Measurements from ENCODE around the gene GABPB1. TPM values are rescaled to one million over a fixed set of nuclear protein-coding genes. Genes with fewer than 3 reads are reported as not detected.

GABPB1 gene
- total and polyA plus RNA-seq, 9 donors, result 7.0 to 21.9 (median 15.1) TPM

- no peak for DNase-seq
- Histone ChIP-seq H3K4me3 (no peak overlapping the region), H3K27me3 (no peaks in the 10 kb centered on the region), H3K4me1 (ENCODE audit: insufficient read depth) (peaks cover 1% of the 10 kb centered on the region), H3K36me3 (no peaks in the 10 kb centered on the region), H3K27ac (peak overlapping the region in 1 of 2 donors; percentile 46), H3K9me3 (no peaks in the 10 kb centered on the region)
- intact Hi-C loops (cut with DNase I), result no loop called here
- WGBS, 3 donors, result 87 to 92% (median 92%) methylated on average over 3 of the region's 3 CpGs
- TF ChIP-seq EP300 (IDR thresholded peaks at IDR 0.05) (no peak), POLR2A (IDR thresholded peaks at IDR 0.05) (no peak)
- TF ChIP-seq, protein P1, sequence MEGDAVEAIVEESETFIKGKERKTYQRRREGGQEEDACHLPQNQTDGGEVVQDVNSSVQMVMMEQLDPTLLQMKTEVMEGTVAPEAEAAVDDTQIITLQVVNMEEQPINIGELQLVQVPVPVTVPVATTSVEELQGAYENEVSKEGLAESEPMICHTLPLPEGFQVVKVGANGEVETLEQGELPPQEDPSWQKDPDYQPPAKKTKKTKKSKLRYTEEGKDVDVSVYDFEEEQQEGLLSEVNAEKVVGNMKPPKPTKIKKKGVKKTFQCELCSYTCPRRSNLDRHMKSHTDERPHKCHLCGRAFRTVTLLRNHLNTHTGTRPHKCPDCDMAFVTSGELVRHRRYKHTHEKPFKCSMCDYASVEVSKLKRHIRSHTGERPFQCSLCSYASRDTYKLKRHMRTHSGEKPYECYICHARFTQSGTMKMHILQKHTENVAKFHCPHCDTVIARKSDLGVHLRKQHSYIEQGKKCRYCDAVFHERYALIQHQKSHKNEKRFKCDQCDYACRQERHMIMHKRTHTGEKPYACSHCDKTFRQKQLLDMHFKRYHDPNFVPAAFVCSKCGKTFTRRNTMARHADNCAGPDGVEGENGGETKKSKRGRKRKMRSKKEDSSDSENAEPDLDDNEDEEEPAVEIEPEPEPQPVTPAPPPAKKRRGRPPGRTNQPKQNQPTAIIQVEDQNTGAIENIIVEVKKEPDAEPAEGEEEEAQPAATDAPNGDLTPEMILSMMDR (IDR thresholded peaks at IDR 0.05), result no peak
These were observed 126.1 kb downstream of the GABPB1 start for GRCh38 chr15:50228866-50229265.

DNA sequence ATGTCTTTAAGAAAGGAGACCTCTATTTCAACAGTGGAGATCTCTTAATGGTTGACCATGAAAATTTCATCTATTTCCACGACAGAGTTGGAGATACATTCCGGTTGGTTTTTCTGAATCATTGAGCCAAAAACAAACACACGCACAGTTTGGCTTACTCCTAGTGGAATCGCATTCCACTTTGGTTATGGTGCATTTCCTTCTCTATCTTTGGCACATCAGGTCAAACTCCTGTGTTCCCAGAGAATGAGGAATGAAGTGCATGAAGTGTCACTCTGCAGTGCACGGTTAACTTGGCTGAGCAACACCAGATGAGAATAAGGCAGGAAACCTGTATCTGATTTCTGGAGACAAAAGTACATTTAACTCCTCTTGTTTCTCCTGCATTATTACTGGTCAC is 127.9 kb downstream of the GABPB1 start:
- TF ChIP-seq POLR2A (IDR thresholded peaks at IDR 0.05) (no peak), EP300 (IDR thresholded peaks at IDR 0.05) (no peak)
- TF ChIP-seq, protein P1 (IDR thresholded peaks at IDR 0.05), result no peak
- Histone ChIP-seq H3K9me3 (no peaks in the 10 kb centered on the region), H3K27ac (no peak overlapping the region), H3K27me3 (no peaks in the 10 kb centered on the region), H3K4me3 (no peak overlapping the region), H3K4me1 (ENCODE audit: insufficient read depth) (peaks cover 1% of the 10 kb centered on the region), H3K36me3 (no peaks in the 10 kb centered on the region)
- WGBS, 3 donors, result 50 to 63% (median 60%) methylated on average over 5 of the region's 5 CpGs
- intact Hi-C loops (cut with DNase I), result no loop called here
- DNase-seq, result no peak

- TF ChIP-seq EP300 (IDR thresholded peaks at IDR 0.05) (no peak), POLR2A (IDR thresholded peaks at IDR 0.05) (no peak)
- TF ChIP-seq, protein P1 (IDR thresholded peaks at IDR 0.05), result no peak
- H3K36me3 ChIP-seq, result no peaks in the 10 kb centered on the region
- no peak overlapping the region for H3K27ac ChIP-seq
- H3K4me1 ChIP-seq (ENCODE audit: insufficient read depth), result peaks cover 1% of the 10 kb centered on the region
- no peaks in the 10 kb centered on the region for H3K9me3 ChIP-seq
- no peak for DNase-seq
- H3K27me3 ChIP-seq, result no peaks in the 10 kb centered on the region
- WGBS, 3 donors, result 96 to 98% (median 96%) methylated on average over 3 of the region's 3 CpGs
- no peak overlapping the region for H3K4me3 ChIP-seq
- intact Hi-C loops (cut with DNase I), result no loop called here
These were observed 129.1 kb downstream of the GABPB1 start for GRCh38 chr15:50225938-50226337.

Small RNA genes lying within 50 kb of the gene (small RNA-seq; reads per million reads assigned to genes)
- gene RNU6-94P, result not detected

Other genes with a start within 250 kb of the GABPB1 start
- gene ATP8B4, start 236.0 kb downstream of the GABPB1 start, total RNA-seq, result 10 to 100 TPM in 2 of 7 donors, 1 to 10 TPM in 5; 3.7 to 14.4 (median 6.4) TPM
- gene ATP8B4, start 236.0 kb downstream of the GABPB1 start, polyA plus RNA-seq, result 10 to 100 TPM in 1 of 2 donors, 1 to 10 TPM in 1; 8.7 to 11.3 TPM
- gene SLC27A2, start 173.0 kb downstream of the GABPB1 start, total RNA-seq, result 1 to 10 TPM in 1 of 7 donors, under 1 TPM in 4, not detected in 2; 0.20 to 4.7 (median 0.47) TPM
- under 1 TPM; 0.10 to 0.82 TPM for gene SLC27A2, start 173.0 kb downstream of the GABPB1 start, polyA plus RNA-seq
- 1 to 10 TPM in 1 of 7 donors, under 1 TPM in 2, not detected in 4; 0.13 to 1.2 (median 0.94) TPM for gene HDC, start 89.5 kb downstream of the GABPB1 start, total RNA-seq
- 1 to 10 TPM in 1 of 2 donors, under 1 TPM in 1; 0.91 to 2.4 TPM for gene HDC, start 89.5 kb downstream of the GABPB1 start, polyA plus RNA-seq
- 10 to 100 TPM; 29.0 to 67.0 (median 54.5) TPM for gene USP8, start 69.2 kb upstream of the GABPB1 start, total RNA-seq
- 10 to 100 TPM; 25.1 to 38.5 TPM for gene USP8, start 69.2 kb upstream of the GABPB1 start, polyA plus RNA-seq
- under 1 TPM in 2 of 7 donors, not detected in 5; 0.62 to 0.81 TPM for gene USP50, start 191.5 kb upstream of the GABPB1 start, total RNA-seq
- not detected for gene USP50, start 191.5 kb upstream of the GABPB1 start, polyA plus RNA-seq